ENCODE measurements around the gene CCSAP.

CCSAP gene

DNA sequence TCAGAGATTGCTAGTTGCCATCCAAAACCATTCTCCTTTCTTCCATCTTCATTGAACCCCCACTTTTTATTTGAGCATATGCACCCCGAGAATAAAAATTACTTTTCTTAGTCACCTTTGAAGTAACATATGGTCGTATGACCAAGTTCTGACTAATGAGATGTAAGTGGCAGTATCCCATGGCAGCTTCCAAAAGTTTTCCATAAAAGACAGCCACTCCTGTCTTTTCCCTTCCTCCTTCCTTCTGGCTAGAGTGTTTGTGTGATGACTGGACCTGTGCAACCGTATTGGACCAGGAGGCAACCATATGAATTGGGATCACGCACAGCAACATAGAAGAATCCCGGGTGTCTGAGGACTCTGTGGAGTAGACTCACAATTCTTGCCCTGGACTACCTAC lies 41.1 kb upstream of the CCSAP start:
- TF ChIP-seq CTCF (IDR thresholded peaks at IDR 0.05; ENCODE audit: low read depth, low read length) = no peak
- no peak overlapping the region for H3K4me3 ChIP-seq (ENCODE audit: low read depth, low read length)
- no peak overlapping the region for H3K27ac ChIP-seq
- no peak for DNase-seq
- H3K36me3 ChIP-seq = no peaks in the 10 kb centered on the region
- no peaks in the 10 kb centered on the region for H3K27me3 ChIP-seq (ENCODE audit: insufficient read depth, low read depth, severe bottlenecking)
- no peaks in the 10 kb centered on the region for H3K9me3 ChIP-seq (ENCODE audit: severe bottlenecking)

GRCh38 chr1:229383188-229383587 lies 40.3 kb upstream of the CCSAP start:
- Histone ChIP-seq H3K4me3 (ENCODE audit: low read depth, low read length) (no peak overlapping the region), H3K36me3 (no peaks in the 10 kb centered on the region), H3K27me3 (ENCODE audit: insufficient read depth, low read depth, severe bottlenecking) (no peaks in the 10 kb centered on the region), H3K27ac (no peak overlapping the region), H3K9me3 (ENCODE audit: severe bottlenecking) (no peaks in the 10 kb centered on the region)
- DNase-seq = no peak
- no peak for TF ChIP-seq CTCF (IDR thresholded peaks at IDR 0.05; ENCODE audit: low read depth, low read length)

GRCh38 chr1:229381234-229381633 lies 38.4 kb upstream of the CCSAP start:
- no peaks in the 10 kb centered on the region for H3K27me3 ChIP-seq (ENCODE audit: insufficient read depth, low read depth, severe bottlenecking)
- no peaks in the 10 kb centered on the region for H3K9me3 ChIP-seq (ENCODE audit: severe bottlenecking)
- TF ChIP-seq CTCF (IDR thresholded peaks at IDR 0.05; ENCODE audit: low read depth, low read length) = peak; percentile 23; the same call in 1 of the 2 replicates
- peak; percentile 77 for DNase-seq
- no peak overlapping the region for H3K4me3 ChIP-seq (ENCODE audit: low read depth, low read length)
- H3K36me3 ChIP-seq = no peaks in the 10 kb centered on the region
- H3K27ac ChIP-seq = peak overlapping the region; percentile 75

GRCh38 chr1:229380536-229381160 lies 37.8 kb upstream of the CCSAP start:
- H3K27me3 ChIP-seq (ENCODE audit: insufficient read depth, low read depth, severe bottlenecking) = no peaks in the 10 kb centered on the region
- H3K9me3 ChIP-seq (ENCODE audit: severe bottlenecking) = no peaks in the 10 kb centered on the region
- no peaks in the 10 kb centered on the region for H3K36me3 ChIP-seq
- no peak overlapping the region for H3K4me3 ChIP-seq (ENCODE audit: low read depth, low read length)
- TF ChIP-seq CTCF (IDR thresholded peaks at IDR 0.05; ENCODE audit: low read depth, low read length) = no peak
- DNase-seq = no peak
- peak overlapping the region; percentile 75 for H3K27ac ChIP-seq

- Histone ChIP-seq H3K9me3 (ENCODE audit: severe bottlenecking) (no peaks in the 10 kb centered on the region), H3K36me3 (no peaks in the 10 kb centered on the region), H3K27me3 (ENCODE audit: insufficient read depth, low read depth, severe bottlenecking) (no peaks in the 10 kb centered on the region), H3K27ac (peak overlapping the region; percentile 75), H3K4me3 (ENCODE audit: low read depth, low read length) (no peak overlapping the region)
- no peak for TF ChIP-seq CTCF (IDR thresholded peaks at IDR 0.05; ENCODE audit: low read depth, low read length)
- peak; percentile 44 for DNase-seq
These were observed 37.0 kb upstream of the CCSAP start for GRCh38 chr1:229379846-229380245.

Data from WERI-Rb-1 (cell line).